ENCODE results near the gene TECPR1.

The TECPR1 gene

DNA sequence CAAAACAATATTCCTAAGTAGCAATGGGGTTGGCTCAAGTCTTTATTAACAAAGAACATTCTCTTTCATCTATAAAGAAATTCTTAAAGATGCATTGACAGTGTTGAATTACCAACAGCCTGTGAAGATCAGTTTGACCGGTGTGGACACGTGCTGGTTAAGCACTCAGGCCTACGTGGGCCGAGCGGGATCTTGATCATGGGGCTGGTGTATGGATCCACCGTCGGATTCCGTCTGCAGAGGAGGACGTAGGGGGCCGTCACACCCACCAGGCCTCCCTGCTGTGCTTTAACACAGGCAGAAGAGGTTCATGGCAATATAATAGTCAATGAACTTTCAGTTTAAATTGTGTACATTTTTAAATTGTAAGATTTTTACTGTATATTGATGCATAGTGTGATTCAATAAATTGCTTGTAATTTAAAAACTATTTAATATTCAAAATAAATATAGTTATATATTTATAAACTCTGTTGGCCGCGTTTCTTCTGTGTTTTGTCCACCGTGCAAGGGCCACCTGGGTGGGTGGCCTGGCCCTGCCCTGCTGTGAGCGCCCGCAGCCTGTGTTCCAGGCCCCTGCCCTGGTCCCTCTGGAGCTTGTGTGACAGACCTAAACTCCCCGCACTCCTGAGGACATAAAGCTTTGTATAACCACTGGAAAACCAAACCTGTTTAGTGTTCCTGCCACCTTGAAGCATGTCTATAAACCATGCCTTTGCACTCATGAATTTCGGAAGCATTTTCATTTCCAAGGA, 42.7 kb downstream of the TECPR1 start:
- DNase-seq = no peak

DNA sequence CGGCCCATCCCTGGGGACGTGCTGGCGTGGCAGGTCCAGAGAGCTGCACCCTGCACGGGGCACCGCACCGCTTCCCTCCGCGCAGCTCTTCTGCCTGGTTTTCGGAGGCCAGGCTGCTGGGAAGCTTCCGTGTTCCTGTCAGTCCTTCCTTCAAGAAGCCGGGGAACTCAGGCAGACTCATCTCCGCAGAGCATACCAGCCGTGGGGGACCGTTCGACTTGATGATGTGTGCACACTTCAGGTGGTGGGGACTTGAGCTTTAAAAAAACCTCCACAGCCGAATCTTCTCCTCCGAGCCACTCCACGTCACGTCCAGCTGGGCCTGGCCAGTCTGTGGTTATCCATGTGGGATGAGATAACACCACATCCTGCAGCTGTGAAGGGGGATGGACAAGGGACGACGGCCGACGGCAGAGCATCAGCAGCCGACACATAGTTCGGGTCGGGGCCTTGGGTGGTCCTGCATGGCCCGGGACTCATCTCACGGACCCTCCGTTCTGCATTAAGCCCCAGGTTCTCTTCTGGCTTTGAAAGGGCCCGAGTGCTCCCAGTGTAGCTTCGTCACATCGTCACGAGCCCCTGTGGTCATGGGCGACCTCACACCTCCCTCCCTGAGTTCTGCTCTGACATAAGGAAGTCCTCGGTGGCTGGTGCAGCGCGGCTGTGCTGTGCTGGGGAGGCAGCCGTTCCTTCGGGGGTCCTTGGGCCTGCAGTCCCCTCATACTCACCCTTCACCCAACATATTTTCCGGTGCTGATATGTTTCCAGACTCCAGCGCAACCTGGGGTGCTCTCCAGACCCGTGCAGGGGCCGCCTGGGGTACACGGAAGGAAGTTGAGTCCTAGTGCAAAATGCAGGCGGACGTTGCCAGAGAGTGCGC, 45.3 kb downstream of the TECPR1 start:
- DNase-seq = no peak

DNA sequence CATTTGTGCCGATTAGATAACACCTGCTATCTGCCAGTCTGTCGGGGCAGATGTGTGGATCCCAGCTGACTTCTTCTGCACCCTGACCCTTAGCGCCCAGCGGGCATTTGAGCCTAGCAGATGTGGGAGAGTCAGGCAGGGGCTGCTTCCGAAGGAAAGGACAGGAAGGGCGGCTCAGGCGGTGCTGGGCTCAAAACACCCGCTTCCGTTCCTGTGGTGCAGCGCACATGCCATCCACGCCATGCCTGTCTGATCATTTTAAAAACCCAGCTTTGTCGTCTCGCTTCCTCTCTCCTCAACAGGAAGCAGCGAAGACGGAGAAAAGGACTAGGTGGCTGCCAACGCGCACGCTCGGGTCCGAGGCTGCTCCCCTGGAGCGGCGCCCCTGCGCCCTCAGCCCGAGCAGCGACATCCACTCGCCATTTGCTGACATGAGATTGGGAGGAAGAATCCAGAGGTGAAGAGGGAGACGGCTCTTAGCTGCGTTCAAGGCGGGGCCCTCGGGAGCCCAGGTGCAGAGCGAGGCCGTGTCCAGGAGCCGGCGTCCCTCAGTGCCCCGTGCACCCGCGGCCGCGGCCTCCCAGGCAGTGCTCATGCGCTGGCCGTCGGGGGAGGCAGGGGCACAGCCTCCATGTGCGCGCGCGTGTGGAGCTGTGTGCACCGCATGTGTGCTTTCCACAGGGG, 46.7 kb downstream of the TECPR1 start:
- no peak for DNase-seq

DNA sequence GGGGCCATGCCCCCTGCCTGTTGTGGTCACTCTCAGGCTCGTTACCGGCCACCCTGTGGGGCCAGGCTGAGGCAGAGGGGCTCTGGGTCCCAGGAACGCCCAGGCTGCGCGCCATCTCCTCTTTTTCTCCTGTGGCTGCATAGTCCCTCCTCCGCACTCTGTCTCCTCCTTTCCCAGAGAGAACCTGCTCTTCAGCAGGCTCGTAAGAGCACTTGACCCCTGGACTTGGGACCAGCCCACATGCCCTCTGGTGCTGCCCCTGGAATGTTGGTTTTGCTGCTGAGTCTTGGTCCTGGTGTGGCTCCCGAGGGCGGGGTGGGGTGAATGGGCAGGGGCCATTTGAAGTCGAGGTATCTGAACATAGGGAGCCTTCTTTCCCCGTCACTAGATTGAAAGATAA, 47.4 kb downstream of the TECPR1 start:
- DNase-seq = no peak

DNA sequence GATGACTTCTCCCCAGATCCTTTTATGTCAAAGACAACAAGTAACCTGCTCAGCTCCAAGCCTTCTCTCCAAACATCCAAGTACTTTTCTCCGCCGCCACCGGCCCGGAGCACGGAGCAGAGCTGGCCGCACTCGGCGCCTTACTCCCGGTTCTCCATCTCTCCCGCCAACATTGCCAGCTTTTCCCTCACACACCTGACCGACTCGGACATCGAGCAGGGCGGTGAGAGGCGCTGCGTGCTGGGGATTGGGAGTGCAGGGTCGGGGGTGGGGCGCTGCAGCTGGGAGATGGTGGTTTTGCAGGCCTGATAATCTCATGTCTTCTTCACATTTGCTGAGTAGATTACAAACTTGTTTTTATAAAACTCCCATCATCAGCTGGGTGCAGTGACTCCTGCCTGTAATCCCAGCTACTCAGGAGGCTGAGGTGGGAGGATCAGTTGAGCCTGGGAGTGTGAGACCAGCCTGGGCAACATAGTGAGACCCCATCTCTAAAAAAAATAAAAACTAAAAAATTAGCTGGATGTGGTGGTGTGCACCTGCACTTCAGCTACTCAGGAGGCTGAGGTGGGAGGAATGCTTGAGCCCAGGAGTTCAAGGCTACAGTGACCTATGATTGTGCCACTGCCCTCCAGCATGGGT, 47.9 kb downstream of the TECPR1 start:
- DNase-seq = no peak

DNA sequence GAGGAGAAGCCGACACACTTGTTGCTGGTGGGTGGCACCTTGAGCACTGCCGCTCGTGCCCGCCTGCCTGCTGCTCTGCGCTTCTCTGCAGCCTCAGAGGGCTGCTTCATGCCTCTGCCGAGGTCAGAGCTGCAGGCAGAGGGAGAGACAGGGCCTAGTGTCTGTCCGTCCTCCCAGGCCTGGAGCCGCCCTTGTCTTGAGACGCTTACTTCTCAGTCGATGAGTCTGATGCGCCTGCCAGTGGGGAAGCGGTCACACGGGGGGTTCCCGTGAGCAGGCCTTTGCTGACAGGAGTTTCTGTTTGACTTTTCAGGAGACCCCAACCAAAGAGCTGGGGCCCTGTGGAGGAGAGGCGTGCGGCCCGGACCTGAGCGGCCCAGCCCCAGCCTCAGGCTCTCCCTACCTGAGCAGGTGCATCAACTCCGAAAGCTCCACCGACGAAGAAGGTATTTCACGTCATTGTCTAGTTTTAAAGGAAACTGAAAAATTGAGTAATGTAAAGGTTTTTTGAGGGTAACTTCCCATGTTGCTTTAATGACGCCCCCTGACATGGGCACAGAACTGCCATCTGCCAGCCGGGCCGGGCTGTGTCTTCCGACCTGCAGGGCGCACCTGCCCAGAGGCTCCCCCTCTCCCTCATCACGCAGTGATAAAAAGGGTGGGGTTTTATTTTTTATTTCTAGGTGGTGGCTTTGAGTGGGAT, 48.6 kb downstream of the TECPR1 start:
- DNase-seq = no peak

DNA sequence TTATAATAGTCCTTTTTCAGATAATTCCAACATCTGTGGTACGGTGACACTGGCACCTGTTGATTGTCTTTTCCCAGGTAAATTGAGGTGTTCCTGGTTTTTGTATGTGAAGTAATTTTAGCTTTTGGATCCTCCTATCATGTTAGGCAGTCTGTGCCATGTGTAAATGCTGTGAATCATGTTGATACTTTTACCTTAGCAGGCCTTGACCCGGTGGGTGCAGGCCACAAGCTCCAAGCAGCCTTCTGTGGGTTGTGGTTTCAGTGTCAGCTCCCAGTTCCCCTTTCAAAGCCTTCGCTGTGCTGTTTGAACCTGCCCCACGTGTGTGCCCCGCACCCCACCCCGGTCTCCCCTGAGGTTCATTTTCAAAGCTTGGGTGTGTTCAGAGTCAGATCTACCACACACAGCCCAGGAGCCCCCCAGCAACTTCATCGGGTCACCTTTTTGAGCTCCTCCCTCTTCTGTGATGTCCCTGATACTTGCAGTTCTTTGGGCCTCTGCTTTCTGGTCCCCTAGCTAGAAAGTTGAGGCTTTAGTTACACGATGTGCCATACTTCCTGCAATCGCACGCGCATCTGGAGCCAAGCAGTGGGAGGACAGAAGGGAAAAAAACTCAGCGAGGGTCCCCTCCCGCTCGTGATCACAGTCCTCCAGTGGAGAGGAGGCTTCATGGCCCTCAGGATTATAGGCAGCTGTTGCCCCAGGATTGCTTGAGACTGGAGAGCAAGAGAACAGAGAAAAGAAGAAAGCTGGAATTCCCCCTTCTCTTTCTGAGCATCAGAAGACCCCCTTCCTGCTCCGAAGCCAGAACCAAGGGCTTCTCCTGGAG, 49.5 kb downstream of the TECPR1 start:
- peak; percentile 38 to 48 for DNase-seq

DNA sequence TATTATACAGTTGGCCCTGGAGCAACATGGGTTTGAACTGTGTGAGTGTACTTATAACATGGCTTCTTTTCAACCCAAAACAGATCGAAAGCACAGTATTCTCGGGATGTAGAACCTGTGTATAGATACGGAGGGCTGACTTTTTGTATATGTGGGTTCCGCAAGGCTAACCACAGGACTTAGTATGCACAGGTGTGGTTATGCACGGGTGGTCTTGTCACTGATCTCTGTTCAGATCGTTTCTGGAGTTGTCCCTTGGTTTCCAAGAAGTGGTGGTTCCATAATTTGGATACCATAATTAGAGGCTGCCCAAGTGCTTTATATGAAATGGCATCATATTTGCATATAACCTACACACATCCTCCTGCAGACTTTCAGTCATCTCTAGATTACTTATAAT, 51.7 kb downstream of the TECPR1 start:
- no peak for DNase-seq

DNA sequence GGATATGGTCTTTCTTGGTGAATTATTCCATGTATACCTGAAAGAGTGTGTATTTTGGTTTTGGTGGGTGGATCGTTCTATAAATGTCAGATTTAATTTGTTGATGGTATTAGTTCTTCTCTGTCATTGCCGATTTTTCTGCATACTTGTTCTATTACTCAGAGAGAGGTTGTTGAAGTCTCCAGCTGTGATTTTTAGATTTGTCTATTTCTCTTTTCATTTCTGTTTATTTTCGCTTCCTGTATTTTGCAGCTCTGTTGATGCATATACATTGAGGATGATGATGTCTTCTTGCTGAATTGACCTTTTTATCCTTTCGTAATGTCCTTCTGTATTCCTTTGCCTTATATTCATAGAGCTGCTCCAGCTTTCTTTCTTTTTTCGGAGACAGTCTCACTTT, 52.9 kb downstream of the TECPR1 start:
- no peak for DNase-seq

DNA sequence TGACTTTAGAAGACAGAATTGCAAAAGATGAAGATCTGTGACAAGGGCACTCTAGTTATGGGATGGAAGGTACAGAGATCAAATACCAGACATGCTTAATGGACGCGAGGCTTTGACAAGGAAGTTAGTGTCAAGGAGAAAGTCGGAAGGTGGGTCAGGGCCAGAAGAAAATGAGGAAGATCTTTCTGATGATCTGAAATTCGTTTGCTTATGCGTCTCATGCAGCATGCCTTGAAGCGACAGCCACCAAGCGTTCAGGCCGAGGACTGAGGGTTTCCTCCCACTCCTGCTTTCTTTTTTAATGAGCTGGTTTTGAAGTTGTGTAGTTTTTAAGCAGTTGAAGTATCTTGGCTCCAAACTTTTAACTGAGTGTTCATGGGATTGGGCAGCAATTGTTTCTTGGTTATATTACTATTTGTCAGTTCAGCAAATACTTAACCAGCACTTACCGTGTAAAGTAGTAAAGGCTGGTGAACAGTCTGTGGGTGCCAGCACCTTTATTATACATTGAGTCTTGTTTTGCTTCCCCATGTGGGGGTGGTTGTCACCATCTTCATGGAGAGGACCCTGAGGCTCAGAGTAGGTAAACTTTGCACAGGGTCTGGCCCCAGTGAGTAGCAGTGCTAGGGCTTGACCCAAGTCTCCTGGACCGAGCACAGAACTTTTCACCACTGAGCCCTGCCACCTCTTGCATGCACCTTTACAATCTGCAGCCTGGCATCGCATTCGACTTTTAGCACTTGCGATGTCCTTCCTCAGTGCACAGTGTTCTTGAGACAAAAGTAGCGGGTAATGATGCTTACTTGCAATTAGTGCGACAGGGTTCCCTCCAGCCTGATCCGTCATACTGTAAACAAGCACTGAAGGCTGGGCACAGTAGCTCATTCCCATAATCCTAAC, 55.1 kb downstream of the TECPR1 start:
- DNase-seq = no peak

DNA sequence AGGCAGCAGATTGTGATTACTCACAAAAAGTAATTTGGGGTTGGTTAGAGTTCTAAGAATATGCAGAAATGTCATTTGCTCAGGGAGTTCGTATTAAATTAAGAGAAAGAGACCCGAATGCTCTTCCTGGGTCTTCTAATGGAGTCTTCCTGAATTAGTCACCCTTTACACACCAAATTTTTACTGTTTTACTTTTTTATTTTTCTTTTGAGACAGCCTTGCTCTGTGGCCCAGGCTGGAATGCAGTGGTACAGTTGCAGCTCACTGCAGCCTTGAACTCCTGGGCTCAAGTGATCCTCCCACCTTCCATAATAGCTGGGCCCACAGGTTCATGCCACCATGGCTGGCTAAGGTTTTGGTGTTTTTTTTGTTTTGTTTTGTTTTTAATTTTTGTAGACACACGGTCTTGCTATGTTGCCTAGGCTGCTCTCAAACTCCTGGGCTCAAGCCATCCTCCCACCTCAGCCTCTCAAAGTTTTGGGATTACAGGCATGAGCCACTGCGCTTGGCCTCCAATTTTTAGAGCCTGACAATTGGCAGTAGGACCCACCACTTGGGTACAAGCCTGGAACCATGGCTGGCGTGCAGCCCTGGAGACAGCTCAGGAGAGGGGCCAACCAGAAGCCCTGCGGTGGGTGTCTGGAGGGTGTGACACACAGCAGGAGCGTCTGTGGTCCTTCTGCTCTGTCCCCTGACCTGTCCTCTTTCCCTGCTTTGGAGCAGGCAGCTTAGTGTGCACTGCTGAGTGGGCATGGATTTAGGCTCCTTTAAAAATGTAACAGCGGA, 57.2 kb downstream of the TECPR1 start:
- no peak for DNase-seq

DNA sequence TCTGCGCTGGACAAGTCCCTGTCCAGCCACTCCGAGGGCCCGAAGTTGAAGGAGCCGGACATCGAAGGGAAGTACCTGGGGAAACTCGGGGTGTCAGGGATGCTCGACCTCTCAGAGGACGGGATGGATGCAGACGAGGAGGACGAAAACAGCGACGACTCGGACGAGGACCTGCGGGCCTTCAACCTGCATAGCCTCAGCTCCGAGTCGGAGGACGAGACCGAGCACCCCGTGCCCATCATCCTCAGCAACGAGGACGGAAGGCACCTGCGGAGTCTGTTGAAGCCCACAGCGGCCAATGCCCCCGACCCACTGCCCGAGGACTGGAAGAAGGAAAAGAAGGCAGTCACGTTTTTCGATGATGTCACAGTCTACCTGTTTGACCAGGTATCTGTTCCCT, 57.8 kb downstream of the TECPR1 start:
- no peak for DNase-seq

DNA sequence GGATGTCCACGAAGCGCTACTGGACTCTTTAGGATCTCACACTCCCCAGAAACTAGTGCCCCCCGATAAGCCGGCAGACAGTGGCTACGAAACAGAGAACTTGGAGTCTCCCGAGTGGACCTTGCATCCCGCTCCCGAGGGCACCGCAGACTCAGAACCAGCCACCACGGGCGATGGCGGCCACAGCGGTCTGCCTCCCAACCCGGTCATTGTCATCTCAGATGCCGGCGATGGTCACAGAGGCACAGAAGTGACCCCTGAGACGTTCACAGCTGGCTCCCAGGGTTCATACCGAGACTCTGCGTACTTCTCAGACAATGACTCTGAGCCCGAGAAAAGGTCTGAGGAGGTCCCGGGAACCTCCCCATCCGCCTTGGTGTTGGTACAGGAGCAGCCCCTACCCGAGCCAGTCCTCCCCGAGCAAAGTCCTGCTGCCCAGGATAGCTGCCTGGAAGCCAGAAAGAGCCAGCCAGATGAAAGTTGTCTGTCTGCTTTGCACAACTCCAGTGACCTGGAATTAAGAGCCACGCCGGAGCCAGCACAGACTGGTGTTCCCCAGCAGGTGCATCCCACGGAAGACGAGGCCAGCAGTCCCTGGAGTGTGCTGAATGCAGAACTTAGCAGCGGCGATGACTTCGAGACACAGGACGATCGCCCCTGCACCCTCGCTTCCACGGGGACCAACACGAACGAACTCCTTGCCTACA, 58.4 kb downstream of the TECPR1 start:
- DNase-seq = no peak

DNA sequence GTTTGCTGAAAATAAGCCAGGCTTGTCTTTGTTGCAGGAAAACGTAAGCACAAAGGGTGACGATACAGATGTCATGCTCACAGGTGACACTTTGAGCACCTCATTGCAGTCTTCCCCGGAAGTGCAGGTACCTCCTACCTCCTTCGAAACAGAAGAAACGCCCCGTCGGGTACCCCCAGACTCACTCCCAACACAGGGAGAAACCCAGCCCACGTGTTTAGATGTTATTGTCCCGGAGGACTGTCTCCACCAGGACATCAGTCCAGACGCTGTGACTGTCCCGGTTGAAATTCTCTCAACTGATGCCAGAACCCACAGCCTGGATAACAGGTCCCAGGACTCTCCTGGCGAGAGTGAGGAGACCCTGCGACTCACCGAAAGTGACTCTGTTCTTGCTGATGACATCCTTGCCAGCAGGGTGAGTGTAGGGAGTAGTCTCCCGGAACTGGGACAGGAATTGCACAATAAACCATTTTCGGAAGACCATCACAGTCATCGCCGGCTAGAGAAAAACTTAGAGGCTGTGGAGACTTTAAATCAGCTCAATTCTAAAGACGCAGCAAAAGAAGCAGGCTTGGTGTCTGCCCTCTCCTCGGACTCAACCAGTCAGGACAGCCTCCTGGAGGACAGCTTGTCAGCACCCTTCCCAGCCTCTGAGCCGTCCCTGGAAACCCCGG, 59.1 kb downstream of the TECPR1 start:
- DNase-seq = no peak

DNA sequence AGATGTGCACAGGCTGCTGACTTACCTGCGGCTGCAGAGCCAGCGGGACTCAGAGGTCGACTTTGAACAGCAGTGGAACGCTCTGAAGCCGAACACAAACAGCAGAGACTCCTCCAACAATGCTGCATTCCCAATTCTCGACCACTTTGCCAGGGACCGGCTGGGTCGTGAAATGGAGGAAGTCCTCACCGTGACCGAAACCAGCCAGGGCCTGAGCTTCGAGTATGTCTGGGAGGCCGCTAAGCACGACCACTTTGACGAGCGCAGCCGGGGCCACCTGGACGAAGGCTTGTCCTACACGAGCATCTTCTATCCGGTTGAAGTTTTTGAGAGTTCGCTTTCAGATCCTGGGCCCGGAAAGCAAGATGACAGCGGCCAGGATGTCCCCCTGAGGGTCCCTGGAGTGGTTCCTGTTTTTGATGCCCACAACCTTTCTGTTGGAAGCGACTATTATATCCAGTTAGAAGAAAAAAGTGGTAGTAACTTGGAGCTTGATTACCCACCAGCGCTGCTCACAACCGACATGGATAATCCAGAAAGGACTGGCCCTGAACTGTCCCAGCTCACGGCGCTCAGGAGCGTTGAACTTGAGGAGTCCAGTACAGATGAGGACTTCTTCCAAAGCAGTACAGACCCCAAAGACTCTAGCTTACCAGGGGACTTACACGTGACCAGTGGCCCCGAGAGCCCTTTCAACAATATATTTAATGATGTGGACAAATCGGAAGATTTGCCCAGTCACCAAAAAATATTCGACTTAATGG, 60.2 kb downstream of the TECPR1 start:
- DNase-seq = no peak

DNA sequence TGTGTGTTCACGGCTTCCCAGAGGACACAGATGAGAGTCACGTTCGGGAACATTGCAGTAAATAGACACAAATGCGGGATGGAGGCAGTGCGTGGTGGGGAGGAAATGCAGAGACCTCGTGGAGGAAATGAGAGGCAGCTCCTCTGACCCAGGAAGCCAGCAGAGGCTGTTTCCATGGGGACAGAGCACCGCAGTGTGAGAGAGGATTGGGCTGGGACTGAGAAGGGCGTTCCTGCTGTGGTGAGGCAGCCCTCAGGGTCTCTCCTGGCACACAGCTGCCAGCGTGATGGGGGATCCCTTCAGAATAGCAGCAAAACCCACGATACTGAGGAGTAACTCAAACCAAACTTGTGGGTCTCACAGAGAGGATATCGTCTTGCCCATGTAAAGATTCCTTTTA, 62.5 kb downstream of the TECPR1 start:
- DNase-seq = no peak

DNA sequence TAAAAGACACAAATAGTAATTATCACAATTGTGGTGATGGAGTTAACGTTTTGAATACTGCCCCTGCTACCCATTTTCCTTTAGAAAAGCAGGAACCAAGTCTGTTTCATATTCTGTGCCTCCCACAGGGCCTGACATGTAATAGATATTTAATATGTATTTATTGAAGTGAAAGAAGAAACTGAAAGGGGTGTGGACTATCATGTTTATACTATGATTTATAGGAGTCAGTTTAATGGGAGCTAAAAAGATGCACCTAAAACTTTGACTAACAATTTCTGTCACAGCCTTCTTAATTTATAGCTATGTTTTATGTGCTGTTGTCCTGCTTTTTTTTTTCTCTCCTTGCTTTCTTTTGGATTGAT, 64.9 kb downstream of the TECPR1 start:
- DNase-seq = no peak
